Endothelial cell of umbilical vein (primary cell): ENCODE data around the gene SYTL5. TPM values are rescaled to one million over a fixed set of nuclear protein-coding genes. Genes with fewer than 3 reads are reported as not detected.

Experiments used
- BruUV-seq: library from RNA; stranded (reverse); fragments of 400-500 nt; replicated peaks from 2 replicates; lab custom pipeline; 2021; lab: Mats Ljungman, UMichigan
- CTCF ChIA-PET: fragments of 300-600, 350-600 bp; sonication (Branson Sonifier 250); formaldehyde crosslinking; loops from one replicate; lab custom pipeline; 2021; ENCODE audit warnings: antibody characterized with exemption, inconsistent platforms; lab: Charles Lee
- POLR2A ChIA-PET: fragments of 300-600, 350-600 bp; sonication (Branson Sonifier 250); formaldehyde crosslinking; loops from one replicate; lab custom pipeline; 2021; ENCODE audit warnings: antibody characterized with exemption, inconsistent platforms; lab: Charles Lee
- DNase-seq: peaks from one replicate; pipeline ENCODE4 v3.0.0-alpha.2; 2011; ENCODE audit warnings: low read depth, low spot score
- FAIRE-seq: peaks from 2 replicates; lab custom pipeline; 2011; peaks lifted over from hg19 to GRCh38; lab: Jason Lieb, UNC
- H2AFZ ChIP-seq: 2 replicates; pipeline ENCODE4 v1.6.0; 2012; ENCODE audit warnings: low read depth, low read length, control low read depth, inconsistent platforms
- H3K27ac ChIP-seq: 2 replicates; pipeline ENCODE4 v1.5.1; 2011; ENCODE audit warnings: low read depth, mild to moderate bottlenecking, control low read depth, low read length, moderate library complexity; ENCODE audit not compliant: insufficient read depth
- H3K27me3 ChIP-seq, 2 experiments: 2 replicates each; pipeline versions ENCODE4 v1.6.0 to v1.6.1; 2011; ENCODE audit warnings: low read length in 2 of 2, mixed read lengths in 1 of 2; ENCODE audit not compliant: control insufficient read depth in 2 of 2, insufficient read depth in 2 of 2
- H3K36me3 ChIP-seq, 2 experiments: 2 replicates in 1 of 2; 3 replicates in 1 of 2; pipeline ENCODE4 v1.5.1; 2011; ENCODE audit warnings: low read length in 2 of 2, mild to moderate bottlenecking in 1 of 2, moderate library complexity in 1 of 2; ENCODE audit not compliant: control insufficient read depth in 2 of 2, insufficient read depth in 2 of 2; ENCODE audit errors: extremely low read depth in 1 of 2
- H3K4me1 ChIP-seq: 3 replicates; pipeline ENCODE4 v1.5.1; 2011; ENCODE audit warnings: mild to moderate bottlenecking, low read length; ENCODE audit not compliant: control insufficient read depth, insufficient read depth; ENCODE audit errors: extremely low read depth
- H3K4me2 ChIP-seq: 2 replicates; pipeline ENCODE4 v1.6.1; 2011; ENCODE audit warnings: low read length, control low read depth, mixed read lengths; ENCODE audit not compliant: insufficient read depth
- H3K4me3 ChIP-seq, 3 experiments: fragments of 200-600 bp in 1 of 3; sonication (generic), shearing (Covaris generic) in 1 of 3; replicated peaks in 1 of 3; 2 replicates each; pipeline ENCODE4 v1.5.1; 2011 to 2016; ENCODE audit warnings: control low read depth in 3 of 3, low read length in 3 of 3, mild to moderate bottlenecking in 2 of 3, inconsistent platforms in 1 of 3, low read depth in 1 of 3, moderate library complexity in 1 of 3; ENCODE audit not compliant: insufficient read depth in 1 of 3
- H3K79me2 ChIP-seq: 2 replicates; pipeline ENCODE4 v1.6.0; 2012; ENCODE audit warnings: low read length, inconsistent platforms; ENCODE audit not compliant: control insufficient read depth, insufficient read depth
- H3K9ac ChIP-seq: replicated peaks from 2 replicates; pipeline ENCODE3; 2011; ENCODE audit warnings: low read length, control low read depth; ENCODE audit not compliant: insufficient read depth; ENCODE audit errors: extremely low read depth
- H3K9me1 ChIP-seq: replicated peaks from 3 replicates; pipeline ENCODE4 v1.6.0; 2011; ENCODE audit warnings: mild to moderate bottlenecking, low read length; ENCODE audit not compliant: control insufficient read depth, insufficient read depth; ENCODE audit errors: extremely low read depth
- H3K9me3 ChIP-seq: replicated peaks from 2 replicates; pipeline ENCODE4 v1.5.1; 2012; ENCODE audit warnings: low read length, inconsistent platforms; ENCODE audit not compliant: control insufficient read depth, insufficient read depth
- H4K20me1 ChIP-seq: replicated peaks from 2 replicates; pipeline ENCODE3; 2011; ENCODE audit warnings: mild to moderate bottlenecking, low read length; ENCODE audit not compliant: control insufficient read depth, insufficient read depth; ENCODE audit errors: extremely low read depth
- EZH2 ChIP-seq: IDR thresholded peaks from 2 replicates; pipeline ENCODE4 v1.6.1; 2012; ENCODE audit warnings: borderline replicate concordance, low read depth, mild to moderate bottlenecking, moderate library complexity, low read length, inconsistent platforms; ENCODE audit not compliant: severe bottlenecking
- FOS ChIP-seq: IDR thresholded peaks from 2 replicates; pipeline ENCODE4 v1.6.1; 2011; ENCODE audit warnings: mild to moderate bottlenecking, low read length, moderate library complexity, borderline replicate concordance; ENCODE audit not compliant: insufficient read depth
- GATA2 ChIP-seq: IDR thresholded peaks from 2 replicates; pipeline ENCODE4 v1.7.0; 2011; ENCODE audit warnings: low read depth, mild to moderate bottlenecking, moderate library complexity, mixed read lengths, low read length; ENCODE audit not compliant: insufficient read length, insufficient read depth
- JUN ChIP-seq: IDR thresholded peaks from 2 replicates; pipeline ENCODE4 v1.6.1; 2011; ENCODE audit warnings: borderline replicate concordance, low read depth; ENCODE audit not compliant: insufficient read length, insufficient read depth
- MYC ChIP-seq: IDR thresholded peaks from one replicate; pipeline ENCODE4 v1.6.1; 2011; ENCODE audit warnings: mild to moderate bottlenecking, low read depth, low read length
- POLR2A ChIP-seq: IDR thresholded peaks from 2 replicates; pipeline ENCODE4 v1.6.1; 2012; ENCODE audit warnings: low read depth, mild to moderate bottlenecking, control low read depth, low read length
- POLR2AphosphoS5 ChIP-seq: IDR thresholded peaks from 2 replicates; pipeline ENCODE4 v1.6.1; 2012; ENCODE audit warnings: low read depth, mild to moderate bottlenecking, control low read depth, low read length, moderate library complexity; ENCODE audit not compliant: insufficient read depth
- dilution Hi-C: fragments of 300-500 bp; cut with MboI; formaldehyde crosslinking; loops from one replicate; pipeline ENCODE4 v1.15.0; 2019; ENCODE audit warnings: low sequenced_read_pairs; ENCODE audit not compliant: extremely low pct_ligation_motif_present
- intact Hi-C: fragments of 100-400 bp; cut with micrococcal nuclease; formaldehyde crosslinking; loops from one replicate; pipeline ENCODE4 v1.10.0; 2022
- polyA plus RNA-seq, 4 experiments: library from polyadenylated mRNA; depleted of rRNA in 3 of 4; stranded (reverse) in 3 of 4; unstranded in 1 of 4; fragments of >200 nt; gene quantifications; 2 replicates each; pipeline versions ENCODE4 v1.2.1 to v1.2.3, GENCODE V29; 2011 to 2012; ENCODE audit warnings: missing spikeins in 1 of 4
- total RNA-seq: library from RNA; stranded (reverse); gene quantifications from 2 replicates; pipeline ENCODE4 v1.2.3, GENCODE V29; 2021
- TF ChIP-seq, protein P1 (sequence below), 2 donors: IDR thresholded peaks; 1 replicate in 1 of 2; 2 replicates in 1 of 2; pipeline ENCODE4 v1.5.1; 2011; ENCODE audit warnings: low read length in 2 of 2, mild to moderate bottlenecking in 2 of 2, moderate library complexity in 2 of 2, control low read depth in 1 of 2, inconsistent platforms in 1 of 2, low read depth in 1 of 2; ENCODE audit not compliant: insufficient read depth in 1 of 2; ENCODE audit errors: extremely low read depth in 1 of 2

Gene SYTL5
- total and polyA plus RNA-seq, 2 donors (not counting 3 experiments of a cell fraction or from before 2014, with no cell fraction given): 0.01 TPM; not detected in 1

GRCh38 chrX:38163193-38163592, 156.8 kb downstream of the SYTL5 start:
- Histone ChIP-seq H3K36me3 (peaks cover 5% of the 10 kb centered on the region in 2 experiments), H3K9ac (no peak overlapping the region), H3K27me3 (no peaks in the 10 kb centered on the region), H3K9me3 (no peaks in the 10 kb centered on the region), H3K79me2 (no peaks in the 10 kb centered on the region), H3K27ac (no peak overlapping the region), H3K9me1 (no peaks in the 10 kb centered on the region), H3K4me3 (no peak overlapping the region), H2AFZ (no peak overlapping the region), H3K4me1 (no peaks in the 10 kb centered on the region), H3K4me2 (no peak overlapping the region), H4K20me1 (no peaks in the 10 kb centered on the region)
- no peak for DNase-seq
- no peak for TF ChIP-seq EZH2
- TF ChIP-seq, protein P1, sequence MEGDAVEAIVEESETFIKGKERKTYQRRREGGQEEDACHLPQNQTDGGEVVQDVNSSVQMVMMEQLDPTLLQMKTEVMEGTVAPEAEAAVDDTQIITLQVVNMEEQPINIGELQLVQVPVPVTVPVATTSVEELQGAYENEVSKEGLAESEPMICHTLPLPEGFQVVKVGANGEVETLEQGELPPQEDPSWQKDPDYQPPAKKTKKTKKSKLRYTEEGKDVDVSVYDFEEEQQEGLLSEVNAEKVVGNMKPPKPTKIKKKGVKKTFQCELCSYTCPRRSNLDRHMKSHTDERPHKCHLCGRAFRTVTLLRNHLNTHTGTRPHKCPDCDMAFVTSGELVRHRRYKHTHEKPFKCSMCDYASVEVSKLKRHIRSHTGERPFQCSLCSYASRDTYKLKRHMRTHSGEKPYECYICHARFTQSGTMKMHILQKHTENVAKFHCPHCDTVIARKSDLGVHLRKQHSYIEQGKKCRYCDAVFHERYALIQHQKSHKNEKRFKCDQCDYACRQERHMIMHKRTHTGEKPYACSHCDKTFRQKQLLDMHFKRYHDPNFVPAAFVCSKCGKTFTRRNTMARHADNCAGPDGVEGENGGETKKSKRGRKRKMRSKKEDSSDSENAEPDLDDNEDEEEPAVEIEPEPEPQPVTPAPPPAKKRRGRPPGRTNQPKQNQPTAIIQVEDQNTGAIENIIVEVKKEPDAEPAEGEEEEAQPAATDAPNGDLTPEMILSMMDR (IDR thresholded peaks at IDR 0.05; ENCODE audit: extremely low read depth in 1 of 2, insufficient read depth in 1 of 2, low read depth in 1 of 2, low read length in 2 of 2): no peak
- TF ChIP-seq FOS: no peak
- no peak for TF ChIP-seq MYC
- dilution Hi-C loops (no loop called here), intact Hi-C loops (no loop called here)
- ChIA-PET POLR2A (no interaction called here), CTCF (interaction anchor here (0.6 kb wide), 1 partner anchor 20 kb away, joined by 3 read pairs; no protein-coding TSS in a partner anchor)
- BruUV-seq: no TSS peak
- no peak for FAIRE-seq

GRCh38 chrX:38165023-38165422, 158.7 kb downstream of the SYTL5 start:
- H3K4me1 ChIP-seq: no peaks in the 10 kb centered on the region
- no peak overlapping the region for H2AFZ ChIP-seq
- H3K36me3 ChIP-seq: peaks cover 0 to 3% of the 10 kb centered on the region in 2 experiments
- TF ChIP-seq POLR2A (no peak), FOS (no peak), POLR2AphosphoS5 (no peak), JUN (no peak), GATA2 (no peak)
- TF ChIP-seq, protein P1 (IDR thresholded peaks at IDR 0.05; ENCODE audit: extremely low read depth in 1 of 2, insufficient read depth in 1 of 2, low read depth in 1 of 2, low read length in 2 of 2): no peak
- DNase-seq: no peak
- H3K27ac ChIP-seq: no peak overlapping the region
- dilution Hi-C loops: no loop called here
- H3K9me3 ChIP-seq: no peaks in the 10 kb centered on the region
- H3K9ac ChIP-seq: no peak overlapping the region
- no peak overlapping the region for H3K4me2 ChIP-seq
- H3K4me3 ChIP-seq: no peak overlapping the region
- BruUV-seq: no TSS peak
- intact Hi-C loops: no loop called here
- ChIA-PET POLR2A (no interaction called here), CTCF (interaction anchor here (4.0 kb wide), 1 partner anchor 237 kb away, joined by 60 read pairs; no protein-coding TSS in a partner anchor)
- H3K79me2 ChIP-seq: no peaks in the 10 kb centered on the region
- no peak for FAIRE-seq
- no peaks in the 10 kb centered on the region for H4K20me1 ChIP-seq
- H3K27me3 ChIP-seq: no peaks in the 10 kb centered on the region
- no peaks in the 10 kb centered on the region for H3K9me1 ChIP-seq
